HG02623 (cell line): ENCODE results near the gene RAB3D.

ENCODE experiments used
- ATAC-seq: cut with Tn5 transposase; IDR thresholded peaks from one replicate; pipeline ENCODE4 v1.9.1; 2021; ENCODE audit warnings: moderate library complexity; ENCODE audit not compliant: unreplicated experiment

Gene RAB3D

GRCh38 chr19:11299946-11300810 lies 39.3 kb downstream of the RAB3D start:
- ATAC-seq, result no peak

DNA sequence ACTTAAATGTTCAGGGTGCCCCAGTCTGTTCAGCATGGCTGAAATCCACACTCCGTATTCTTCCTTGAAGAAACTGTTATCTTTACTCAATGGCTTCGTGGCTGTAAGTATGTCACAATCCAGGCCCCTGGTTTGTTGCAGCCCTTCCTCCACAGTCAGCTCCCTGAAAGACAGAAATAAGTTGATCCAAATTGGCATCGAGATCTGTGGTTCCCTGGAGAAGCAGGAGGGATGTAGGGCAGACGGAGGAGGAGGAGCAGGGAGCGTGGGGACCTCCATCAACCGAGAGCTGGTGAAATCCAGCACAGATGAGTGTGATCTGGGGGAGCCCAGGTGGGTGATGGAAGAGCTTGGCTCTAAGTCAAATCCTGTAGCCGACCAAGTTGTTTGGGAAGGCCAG lies 43.2 kb downstream of the RAB3D start:
- ATAC-seq, result no peak

DNA sequence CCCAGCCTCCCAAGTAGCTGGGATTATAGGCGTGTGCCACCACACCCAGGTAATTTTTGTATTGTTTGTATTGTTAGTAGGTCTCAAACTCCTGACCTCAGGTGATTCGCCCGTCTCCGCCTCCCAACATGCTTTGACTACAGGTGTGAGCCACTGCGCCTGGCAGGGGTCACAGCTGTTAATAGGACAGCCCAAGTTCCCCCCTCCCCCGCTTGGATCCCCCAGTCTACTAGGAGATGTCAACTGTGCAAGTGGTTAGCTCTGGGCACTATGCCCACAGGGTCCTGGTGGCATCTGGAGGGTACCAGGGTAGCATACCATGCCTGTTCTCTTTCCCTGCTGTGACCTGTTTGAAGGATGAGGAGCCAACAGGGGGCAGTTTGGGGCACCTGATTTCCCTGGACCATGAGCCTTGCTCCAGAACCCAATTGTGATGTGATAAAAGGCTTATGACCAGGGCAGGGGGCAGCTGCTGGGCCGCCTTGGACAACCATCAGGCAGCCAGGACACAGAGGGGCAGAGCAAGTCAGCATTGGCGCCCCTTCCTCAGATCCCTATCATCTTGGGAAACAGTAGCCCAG lies 43.7 kb downstream of the RAB3D start, which contains the start of gene TSPAN16:
TSPAN16 (plus strand) TSS at position 496 of the 581 bp plus-strand sequence. CDS start 138 bp downstream, outside the sequence.
- ATAC-seq, result no peak

GRCh38 chr19:11295180-11295579 lies 44.3 kb downstream of the RAB3D start:
- no peak for ATAC-seq

DNA sequence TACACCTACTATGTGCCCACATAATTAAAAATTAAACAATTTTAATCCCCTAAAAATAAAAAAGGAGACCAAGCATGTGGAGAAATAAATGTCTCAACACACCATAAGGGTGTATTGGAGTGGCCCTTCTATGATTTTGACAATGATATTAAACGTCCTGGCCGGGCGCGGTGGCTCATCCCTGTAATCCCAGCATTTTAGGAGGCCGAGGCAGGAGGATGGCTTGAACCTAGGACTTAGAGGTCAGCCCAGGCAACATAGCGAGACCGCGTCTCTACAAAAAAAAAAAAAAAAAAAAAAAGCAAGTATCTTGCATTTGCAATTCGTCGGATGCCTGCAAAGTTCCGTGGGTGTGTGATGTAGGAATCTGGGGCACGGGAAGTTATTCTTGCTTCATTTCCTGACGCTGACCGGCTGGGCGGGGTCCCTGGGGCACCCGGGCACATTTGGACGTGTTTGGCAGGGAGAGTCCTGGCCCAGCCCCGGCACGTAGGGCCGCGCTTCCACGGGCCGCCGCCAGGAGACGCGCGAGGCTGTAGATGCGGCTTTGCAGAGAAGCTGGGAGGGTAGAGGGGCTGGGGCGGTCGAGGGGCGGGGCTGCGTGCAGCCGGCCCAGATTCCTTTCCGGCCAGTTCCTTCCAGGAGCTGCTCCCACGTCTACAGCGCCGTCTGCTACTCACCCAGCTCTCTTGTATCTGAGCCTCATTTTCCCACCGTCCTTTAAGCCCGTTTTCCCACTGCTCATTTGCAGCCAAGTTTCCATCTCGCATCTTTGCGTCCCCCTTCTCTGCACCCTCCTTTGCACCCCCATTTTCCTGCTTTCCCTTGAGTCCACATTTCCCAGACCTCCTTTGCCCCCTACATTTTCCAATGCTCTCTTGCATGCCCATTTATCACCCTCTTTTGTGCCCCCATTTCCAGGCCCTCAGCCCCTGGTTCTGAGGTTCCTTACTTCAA lies 45.7 kb downstream of the RAB3D start:
- ATAC-seq, result no peak

GRCh38 chr19:11291991-11292390 lies 47.5 kb downstream of the RAB3D start:
- ATAC-seq, result no peak

DNA sequence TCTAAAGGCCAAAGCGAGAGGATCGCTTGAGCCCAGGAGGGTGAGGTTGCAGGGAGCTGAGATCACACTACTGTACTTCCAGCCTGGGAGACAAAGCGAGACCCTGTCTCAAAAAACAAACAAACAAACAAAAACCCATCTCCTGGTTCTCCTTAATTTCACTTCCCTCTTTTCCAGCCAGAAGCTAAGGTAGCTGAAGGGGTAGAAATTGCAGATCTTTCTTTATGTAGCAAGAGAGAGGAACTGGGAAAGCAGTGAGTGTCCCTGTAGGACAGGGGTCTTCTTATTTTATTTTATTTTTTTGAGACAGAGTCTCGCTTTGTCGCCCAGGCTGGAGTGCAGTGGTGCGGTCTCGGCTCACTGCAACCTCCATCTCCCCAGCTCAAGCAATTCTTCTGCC lies 48.0 kb downstream of the RAB3D start:
- no peak for ATAC-seq

DNA sequence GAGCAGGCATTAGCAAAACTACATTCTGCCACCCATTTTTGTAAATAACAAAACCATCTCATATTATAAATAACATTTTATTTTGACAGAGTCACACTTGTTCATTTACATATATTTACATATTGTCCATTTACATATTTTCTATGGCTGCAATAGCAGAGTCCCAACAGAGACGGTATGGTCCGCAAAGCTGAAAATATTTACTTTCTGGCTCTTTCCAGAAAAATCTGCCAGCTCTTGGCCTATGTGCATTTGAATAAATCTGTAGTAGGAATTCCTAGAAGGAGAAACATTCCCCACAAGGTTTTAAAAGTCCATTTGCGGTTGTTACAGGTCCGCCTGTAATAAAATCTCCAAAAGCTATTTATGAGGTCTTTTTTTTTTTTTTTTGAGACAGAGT lies 49.2 kb downstream of the RAB3D start:
- ATAC-seq, result no peak

DNA sequence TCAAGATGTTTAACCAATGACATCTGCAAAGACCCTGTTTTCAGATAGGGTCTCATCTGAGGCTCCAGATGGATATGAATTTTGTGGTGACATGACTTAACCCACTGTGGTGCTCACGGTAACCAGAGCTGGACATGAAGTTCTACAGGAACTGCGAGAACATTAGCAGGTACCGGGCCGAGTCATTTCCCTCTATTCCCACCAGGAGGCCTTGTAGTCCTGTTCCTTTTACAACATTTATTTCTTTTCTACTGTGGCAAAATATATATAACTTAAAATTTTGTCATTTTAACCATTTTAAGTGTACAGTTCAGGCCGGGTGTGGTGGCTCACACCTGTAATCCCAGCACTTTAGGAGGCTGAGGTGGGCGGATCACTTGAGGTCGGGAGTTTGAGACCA lies 51.1 kb downstream of the RAB3D start:
- no peak for ATAC-seq

GRCh38 chr19:11286312-11286974 lies 53.0 kb downstream of the RAB3D start:
- ATAC-seq, result no peak

- no peak for ATAC-seq
Measured at GRCh38 chr19:11284515-11284914, 54.9 kb downstream of the RAB3D start.

DNA sequence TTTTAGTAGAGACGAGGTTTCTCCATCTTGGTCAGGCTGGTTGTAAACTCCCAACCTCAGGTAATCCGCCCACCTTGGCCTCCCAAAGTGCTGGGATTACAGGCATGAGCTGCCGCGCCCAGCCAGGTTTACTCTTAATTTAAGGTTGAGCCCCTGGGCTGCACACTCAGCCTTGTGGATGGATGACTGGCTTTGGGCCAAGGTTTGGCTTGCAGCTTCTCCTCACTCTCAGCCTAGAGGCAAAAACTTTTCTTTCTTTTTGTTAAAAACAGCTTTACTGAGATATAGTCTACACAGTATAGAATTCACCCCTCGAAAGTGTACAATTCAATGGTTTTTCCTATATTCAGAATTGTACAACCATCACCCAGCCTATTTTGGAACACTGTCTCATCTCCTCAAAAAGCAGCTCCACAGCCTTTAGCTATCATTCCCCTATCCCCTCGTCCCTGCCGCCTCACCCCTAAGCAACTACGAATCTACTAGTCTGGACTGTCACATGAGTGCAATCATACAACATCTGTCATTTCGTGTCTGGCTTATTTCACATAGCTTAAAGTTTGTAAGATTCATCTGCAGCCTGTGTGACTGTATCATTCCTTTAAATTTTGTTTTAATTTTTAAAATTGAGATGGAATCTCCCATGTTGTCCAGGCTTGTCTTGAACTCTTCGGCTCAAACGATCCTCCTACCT lies 58.0 kb downstream of the RAB3D start:
- ATAC-seq, result no peak

DNA sequence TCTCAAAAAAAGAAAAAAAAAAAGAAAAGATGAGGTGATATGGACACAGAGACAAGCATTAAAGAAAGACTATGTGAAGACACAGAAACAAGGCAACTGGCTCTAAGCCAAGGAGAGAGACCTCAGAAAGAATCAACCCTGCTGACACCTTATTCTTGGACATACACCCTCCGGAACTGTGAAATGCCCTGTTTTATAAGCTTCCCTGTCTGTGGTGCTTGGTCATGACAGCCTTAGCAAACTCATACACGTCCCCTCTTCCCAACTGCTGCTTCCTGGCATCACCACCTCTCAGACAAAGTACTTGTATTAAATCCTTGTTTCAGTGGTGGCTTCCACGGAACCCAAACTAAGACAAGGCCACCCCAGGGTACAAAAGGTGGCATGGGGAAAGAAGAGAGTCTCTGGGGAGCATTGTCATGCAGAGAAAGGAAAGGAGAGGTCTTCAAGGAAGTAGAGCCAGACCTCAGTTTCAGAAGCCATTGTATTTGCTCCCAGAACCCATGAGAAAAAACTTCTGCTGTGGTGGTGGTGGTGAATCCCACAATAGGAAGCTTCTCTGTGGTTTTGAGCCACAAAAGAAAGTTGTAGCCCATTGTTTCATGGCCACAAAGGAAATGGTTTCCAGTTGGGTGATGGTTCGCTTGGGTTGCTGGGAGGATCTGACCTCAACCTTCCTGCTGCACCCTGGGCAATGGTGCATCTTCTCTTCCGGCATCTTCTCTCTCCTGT lies 59.8 kb downstream of the RAB3D start:
- ATAC-seq, result no peak

DNA sequence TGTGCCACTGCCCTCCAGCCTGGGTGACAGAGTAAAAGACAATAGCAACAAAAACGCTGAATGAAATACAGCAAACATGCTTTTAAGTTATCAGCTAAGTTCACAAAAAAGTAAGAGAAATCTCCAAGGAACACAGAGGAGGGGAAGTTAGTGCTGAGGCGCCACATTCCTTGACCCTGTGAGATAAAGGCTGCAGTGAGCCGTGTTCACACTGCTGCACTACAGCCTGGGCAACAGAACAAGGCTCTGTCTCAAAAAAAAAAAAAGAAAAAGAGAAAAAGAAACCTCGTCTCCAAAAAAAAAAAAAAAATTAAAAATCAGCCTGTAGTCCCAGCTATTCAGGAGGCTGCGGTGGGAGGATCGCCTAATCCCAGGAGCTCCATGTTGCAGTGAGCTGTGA lies 60.8 kb downstream of the RAB3D start:
- no peak for ATAC-seq

- no peak for ATAC-seq
Measured at GRCh38 chr19:11274533-11275086, 64.8 kb downstream of the RAB3D start.

GRCh38 chr19:11273989-11274388 lies 65.5 kb downstream of the RAB3D start:
- no peak for ATAC-seq

DNA sequence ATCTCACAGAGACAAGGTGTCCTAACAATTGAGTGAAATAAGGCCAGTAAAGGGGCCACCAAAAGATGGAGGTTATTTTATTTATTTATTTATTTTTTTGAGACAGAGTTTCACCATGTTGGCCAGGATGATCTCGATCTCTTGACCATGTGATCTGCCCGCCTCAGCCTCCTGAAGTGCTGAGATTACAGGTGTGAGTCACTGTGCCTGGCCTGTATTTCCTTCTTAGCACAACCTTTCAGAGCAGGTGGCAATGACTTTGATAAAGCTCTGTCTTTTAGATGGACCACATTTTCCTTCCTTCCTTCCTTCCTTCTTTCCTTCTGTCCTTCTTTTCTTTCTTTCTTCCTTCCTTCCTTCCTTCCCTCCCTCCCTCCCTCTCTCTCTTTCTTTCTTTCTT lies 66.2 kb downstream of the RAB3D start:
- no peak for ATAC-seq
